ENCODE results near the gene OR51B4. TPM values are rescaled to one million over a fixed set of nuclear protein-coding genes. Genes with fewer than 3 reads are reported as not detected.
"Not testable (repeated sequence)": the region's sequence is repeated elsewhere in the genome, so short reads cannot be mapped to it uniquely, and the experiment has no call there.

OR51B4 gene
- total RNA-seq, 1 donor from 2014 or later = not detected

DNA sequence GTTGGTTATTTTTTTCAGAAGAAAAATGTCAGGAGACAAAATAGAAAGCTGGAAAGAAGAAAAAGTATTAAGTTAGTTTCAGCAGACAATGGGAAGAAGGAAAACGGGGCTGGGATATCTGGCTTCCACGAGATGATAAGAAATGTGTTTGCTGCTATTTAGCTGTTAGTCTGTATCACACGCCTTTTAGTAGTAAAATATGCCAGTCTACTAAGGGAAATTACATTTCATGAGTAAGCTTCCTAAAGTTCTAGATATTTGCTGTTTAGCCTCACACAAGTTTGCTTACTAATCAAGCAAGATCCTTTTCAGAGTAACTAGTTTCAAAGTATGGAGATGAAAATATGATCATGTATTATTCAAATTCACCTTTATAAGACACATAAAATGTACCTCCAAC is 1.5 kb downstream of the OR51B4 start:
- peaks cover 2% of the 10 kb centered on the region for H3K27me3 Mint-ChIP-seq (ENCODE audit: insufficient read depth, low read depth)
- Histone ChIP-seq H2AFZ (replicated peaks) (no peak overlapping the region), H3K9me3 (ENCODE audit: low read depth) (no peaks in the 10 kb centered on the region), H3K79me2 (ENCODE audit: low read depth) (no peaks in the 10 kb centered on the region), H3F3A (ENCODE audit: low read depth) (no peaks in the 10 kb centered on the region), H4K20me1 (ENCODE audit: low read depth) (no peaks in the 10 kb centered on the region), H3K27me3 (no peaks in the 10 kb centered on the region), H3K27ac (no peak overlapping the region), H3K4me1 (no peaks in the 10 kb centered on the region), H3K9ac (no peak overlapping the region), H3K4me3 (no peak overlapping the region), H3K36me3 (no peaks in the 10 kb centered on the region), H3K4me2 (no peak overlapping the region)
- no peaks in the 10 kb centered on the region for H3K4me1 Mint-ChIP-seq
- H3K4me3 Mint-ChIP-seq = no peak overlapping the region
- H3K36me3 Mint-ChIP-seq = no peaks in the 10 kb centered on the region
- H3K9me3 Mint-ChIP-seq = no peaks in the 10 kb centered on the region
- no peak overlapping the region for H3K27ac Mint-ChIP-seq
- DNase-seq (ENCODE audit: low spot score) = no peak
- no peak for TF ChIP-seq EZH2 (IDR thresholded peaks at IDR 0.05)
- TF ChIP-seq, protein P1, sequence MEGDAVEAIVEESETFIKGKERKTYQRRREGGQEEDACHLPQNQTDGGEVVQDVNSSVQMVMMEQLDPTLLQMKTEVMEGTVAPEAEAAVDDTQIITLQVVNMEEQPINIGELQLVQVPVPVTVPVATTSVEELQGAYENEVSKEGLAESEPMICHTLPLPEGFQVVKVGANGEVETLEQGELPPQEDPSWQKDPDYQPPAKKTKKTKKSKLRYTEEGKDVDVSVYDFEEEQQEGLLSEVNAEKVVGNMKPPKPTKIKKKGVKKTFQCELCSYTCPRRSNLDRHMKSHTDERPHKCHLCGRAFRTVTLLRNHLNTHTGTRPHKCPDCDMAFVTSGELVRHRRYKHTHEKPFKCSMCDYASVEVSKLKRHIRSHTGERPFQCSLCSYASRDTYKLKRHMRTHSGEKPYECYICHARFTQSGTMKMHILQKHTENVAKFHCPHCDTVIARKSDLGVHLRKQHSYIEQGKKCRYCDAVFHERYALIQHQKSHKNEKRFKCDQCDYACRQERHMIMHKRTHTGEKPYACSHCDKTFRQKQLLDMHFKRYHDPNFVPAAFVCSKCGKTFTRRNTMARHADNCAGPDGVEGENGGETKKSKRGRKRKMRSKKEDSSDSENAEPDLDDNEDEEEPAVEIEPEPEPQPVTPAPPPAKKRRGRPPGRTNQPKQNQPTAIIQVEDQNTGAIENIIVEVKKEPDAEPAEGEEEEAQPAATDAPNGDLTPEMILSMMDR (IDR thresholded peaks at IDR 0.05) = no peak
- TF ChIP-seq EZH2phosphoT487 (IDR thresholded peaks at IDR 0.05) = no peak

DNA sequence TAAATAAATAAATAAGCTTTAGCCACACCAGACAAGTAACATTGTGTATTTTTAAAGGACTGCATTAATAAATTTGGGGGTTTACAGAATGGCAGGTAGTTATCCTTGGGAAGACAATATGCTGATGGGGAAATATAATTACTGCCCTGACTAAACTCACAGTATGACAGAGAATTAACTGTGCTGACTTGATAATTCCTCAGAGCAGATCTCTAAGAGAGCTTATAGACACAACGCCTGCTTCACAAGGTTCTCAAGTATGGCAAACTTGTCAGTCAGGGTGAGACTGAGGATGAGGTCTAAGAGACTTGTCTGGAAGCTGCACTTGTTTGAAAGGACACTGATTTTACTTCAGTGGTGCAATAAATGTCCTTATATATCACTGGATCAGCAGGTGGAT is 3.3 kb downstream of the OR51B4 start:
- Histone ChIP-seq H3K4me1 (no peaks in the 10 kb centered on the region), H3K4me3 (no peak overlapping the region), H4K20me1 (ENCODE audit: low read depth) (no peaks in the 10 kb centered on the region), H3K9me3 (ENCODE audit: low read depth) (no peaks in the 10 kb centered on the region), H3K27me3 (no peaks in the 10 kb centered on the region), H3K36me3 (no peaks in the 10 kb centered on the region), H3K9ac (no peak overlapping the region), H3K27ac (no peak overlapping the region), H3K79me2 (ENCODE audit: low read depth) (no peaks in the 10 kb centered on the region), H2AFZ (replicated peaks) (no peak overlapping the region), H3K4me2 (no peak overlapping the region), H3F3A (ENCODE audit: low read depth) (no peaks in the 10 kb centered on the region)
- Mint-ChIP-seq H3K4me3 (no peak overlapping the region), H3K9me3 (no peaks in the 10 kb centered on the region), H3K27me3 (ENCODE audit: insufficient read depth, low read depth) (peaks cover 2% of the 10 kb centered on the region), H3K36me3 (no peaks in the 10 kb centered on the region), H3K27ac (no peak overlapping the region), H3K4me1 (no peaks in the 10 kb centered on the region)
- no peak for DNase-seq (ENCODE audit: low spot score)
- TF ChIP-seq EZH2 (IDR thresholded peaks at IDR 0.05) (no peak), EZH2phosphoT487 (IDR thresholded peaks at IDR 0.05) (no peak)
- TF ChIP-seq, protein P1 (IDR thresholded peaks at IDR 0.05) = no peak

- Mint-ChIP-seq H3K9me3 (no peaks in the 10 kb centered on the region), H3K27ac (no peak overlapping the region), H3K27me3 (ENCODE audit: insufficient read depth, low read depth) (peaks cover 2% of the 10 kb centered on the region), H3K4me1 (no peaks in the 10 kb centered on the region), H3K36me3 (no peaks in the 10 kb centered on the region), H3K4me3 (no peak overlapping the region)
- no peaks in the 10 kb centered on the region for H3K36me3 ChIP-seq
- no peak overlapping the region for H3K4me3 ChIP-seq
- TF ChIP-seq EZH2phosphoT487 (IDR thresholded peaks at IDR 0.05) = no peak
- TF ChIP-seq, protein P1 (IDR thresholded peaks at IDR 0.05) = no peak
- TF ChIP-seq EZH2 (IDR thresholded peaks at IDR 0.05) = no peak
- H3K79me2 ChIP-seq (ENCODE audit: low read depth) = no peaks in the 10 kb centered on the region
- H3K27ac ChIP-seq = no peak overlapping the region
- no peaks in the 10 kb centered on the region for H4K20me1 ChIP-seq (ENCODE audit: low read depth)
- no peak overlapping the region for H2AFZ ChIP-seq (replicated peaks)
- no peaks in the 10 kb centered on the region for H3K27me3 ChIP-seq
- DNase-seq (ENCODE audit: low spot score) = no peak
- no peak overlapping the region for H3K4me2 ChIP-seq
- no peaks in the 10 kb centered on the region for H3F3A ChIP-seq (ENCODE audit: low read depth)
- no peak overlapping the region for H3K9ac ChIP-seq
- no peaks in the 10 kb centered on the region for H3K4me1 ChIP-seq
- H3K9me3 ChIP-seq (ENCODE audit: low read depth) = no peaks in the 10 kb centered on the region
Observed at GRCh38 chr11:5297721-5298323, 3.9 kb downstream of the OR51B4 start.

- H3K27me3 Mint-ChIP-seq (ENCODE audit: insufficient read depth, low read depth); H3K9me3 Mint-ChIP-seq; H3K9ac ChIP-seq; H3F3A ChIP-seq (ENCODE audit: low read depth); H3K36me3 Mint-ChIP-seq; H3K27ac Mint-ChIP-seq; H3K36me3 ChIP-seq; H3K27ac ChIP-seq; DNase-seq (ENCODE audit: low spot score); H3K9me3 ChIP-seq (ENCODE audit: low read depth); H4K20me1 ChIP-seq (ENCODE audit: low read depth); H3K4me3 ChIP-seq; H3K27me3 ChIP-seq; H3K4me1 ChIP-seq; H2AFZ ChIP-seq (replicated peaks); H3K4me2 ChIP-seq; H3K4me1 Mint-ChIP-seq; H3K79me2 ChIP-seq (ENCODE audit: low read depth); H3K4me3 Mint-ChIP-seq: not testable (repeated sequence)
Observed at GRCh38 chr11:5294342-5294995, 7.3 kb downstream of the OR51B4 start.
